ENCODE results near the gene CAMK2G.
A peak's percentile ranks its signal among the peaks of the same experiment; 100 is the strongest.

CAMK2G gene

GRCh38 chr10:73772281-73773151, 101.8 kb downstream of the CAMK2G start:
- peak; percentile 53 to 61 for DNase-seq (ENCODE audit: low read depth in 2 of 2)

DNA sequence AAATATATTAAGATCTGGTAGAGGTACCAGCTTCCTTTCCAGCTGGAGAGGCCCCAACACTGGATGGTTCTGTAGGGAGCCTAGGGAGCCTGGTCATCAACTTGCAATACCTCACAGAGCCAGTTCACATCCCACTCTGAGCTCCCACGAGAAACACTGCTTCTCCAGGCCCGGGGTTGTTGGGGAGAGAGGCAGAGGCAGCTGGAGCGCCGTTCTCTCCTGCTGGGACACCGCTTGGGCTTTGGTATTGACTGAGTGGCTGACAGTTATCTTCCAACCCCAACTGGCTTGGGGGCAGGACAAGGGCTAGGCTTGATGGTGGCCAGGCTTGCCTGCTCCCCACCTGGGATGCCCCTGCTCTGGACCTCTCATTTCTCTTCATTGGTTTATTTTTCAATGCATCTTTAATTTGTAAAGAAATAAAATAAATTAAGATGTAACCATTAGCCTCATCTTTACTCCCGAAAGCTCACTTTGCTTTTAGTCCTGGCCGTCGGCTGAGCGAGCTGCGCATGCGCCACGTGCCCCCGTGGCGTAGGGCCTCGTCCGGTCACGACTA, 102.6 kb downstream of the CAMK2G start:
- no peak for DNase-seq (ENCODE audit: low read depth in 2 of 2)

DNA sequence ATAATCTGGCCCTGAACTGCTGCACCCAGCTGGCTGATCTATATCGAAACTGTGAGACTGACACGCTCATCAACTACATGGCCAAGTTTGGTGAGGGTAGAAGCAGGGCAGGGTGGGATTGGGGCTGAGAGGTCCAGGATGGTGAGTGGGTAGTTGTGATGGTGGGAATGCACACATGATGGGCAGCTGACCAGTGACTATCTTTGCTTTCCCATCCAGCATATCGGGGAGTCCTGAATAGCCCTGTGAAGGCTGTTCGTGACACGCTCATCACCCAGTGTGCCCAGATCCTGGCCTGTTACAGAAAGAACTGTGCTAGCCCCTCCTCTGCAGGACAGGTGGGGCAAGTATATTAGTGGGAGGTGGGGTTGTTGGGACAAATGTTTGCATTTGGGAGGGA, 105.0 kb downstream of the CAMK2G start:
- DNase-seq (ENCODE audit: low read depth in 2 of 2): no peak

GRCh38 chr10:73768881-73769280, 105.5 kb downstream of the CAMK2G start:
- no peak for DNase-seq (ENCODE audit: low read depth in 2 of 2)

DNA sequence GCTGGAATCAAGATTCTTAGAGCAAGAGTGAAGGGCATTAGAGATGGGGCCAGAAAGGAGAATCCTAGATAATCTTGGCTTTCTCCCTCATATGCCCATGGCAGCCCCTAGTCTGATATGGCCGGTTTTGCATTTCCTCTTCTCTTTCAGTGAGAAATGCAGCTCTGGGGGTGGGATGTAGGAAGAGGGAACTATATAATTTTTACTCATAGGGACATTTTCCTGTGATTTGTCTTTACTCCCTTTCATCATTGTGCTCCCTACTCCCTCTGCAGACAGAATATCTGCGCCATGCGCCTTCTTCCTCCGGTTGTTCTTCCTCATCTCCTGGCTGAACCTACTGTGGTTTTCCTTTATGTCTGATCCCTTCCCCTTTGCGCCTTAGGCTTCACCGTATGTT, 109.3 kb downstream of the CAMK2G start:
- DNase-seq (ENCODE audit: low read depth in 2 of 2): no peak

GRCh38 chr10:73763343-73763742, 111.0 kb downstream of the CAMK2G start:
- DNase-seq (ENCODE audit: low read depth in 2 of 2): no peak

GRCh38 chr10:73762915-73763314, 111.4 kb downstream of the CAMK2G start:
- no peak for DNase-seq (ENCODE audit: low read depth in 2 of 2)

All from fibroblast of skin of left biceps (primary cell).